Gastrocnemius medialis (tissue), 4 donors: Measurements from ENCODE around the gene FANCC. TPM values are rescaled to one million over a fixed set of nuclear protein-coding genes. Genes with fewer than 3 reads are reported as not detected.
"Not testable (repeated sequence)": the region's sequence is repeated elsewhere in the genome, so short reads cannot be mapped to it uniquely, and the experiment has no call there.

Experiments used
- ATAC-seq, 2 donors: fragments of 150-250 bp; one replicate each; pipeline ENCODE4 v1.9.1; 2016
- DNase-seq, 2 donors: peaks; one replicate each; pipeline ENCODE4 v3.0.0-alpha.2; 2019
- H3K27ac ChIP-seq, 4 donors: fragments of 200-600 bp; sonication (generic); 1 replicate in 1 of 4; 2 replicates in 3 of 4; pipeline ENCODE4 v1.5.1; 2016 to 2018; ENCODE audit warnings: mild to moderate bottlenecking in 2 of 4, moderate library complexity in 1 of 4
- H3K27me3 ChIP-seq, 3 donors: fragments of 200-600 bp; sonication (generic) in 2 of 3; 1 replicate in 1 of 3; 2 replicates in 2 of 3; pipeline versions ENCODE4 v1.5.1 to v1.6.0; 2016 to 2019; ENCODE audit warnings: mild to moderate bottlenecking in 1 of 3, moderate library complexity in 1 of 3
- H3K36me3 ChIP-seq, 2 donors: fragments of 200-600 bp; sonication (generic) in 1 of 2; one replicate each; pipeline ENCODE4 v1.5.1; 2017 to 2018
- H3K4me1 ChIP-seq, 2 donors: fragments of 200-600 bp; sonication (generic) in 1 of 2; one replicate each; pipeline ENCODE4 v1.5.1; 2016 to 2017; ENCODE audit warnings: mild to moderate bottlenecking in 2 of 2
- H3K4me3 ChIP-seq, 4 donors: fragments of 200-600 bp; sonication (generic) in 3 of 4; 1 replicate in 1 of 4; 2 replicates in 3 of 4; pipeline ENCODE4 v1.5.1; 2016 to 2019; ENCODE audit warnings: mild to moderate bottlenecking in 2 of 4
- H3K9me3 ChIP-seq, 3 donors: fragments of 200-600 bp; sonication (generic) in 2 of 3; 1 replicate in 1 of 3; 2 replicates in 2 of 3; pipeline ENCODE4 v1.5.1; 2016 to 2019
- CTCF ChIP-seq, 5 experiments: fragments of 450-650 bp in 3 of 5; fragments of 200-600 bp in 2 of 5; sonication (generic) in 2 of 5; IDR thresholded peaks in 4 of 5; conservative IDR thresholded peaks in 1 of 5; 1 replicate in 4 of 5; 2 replicates in 1 of 5; pipeline ENCODE4 v1.5.1; 2016 to 2019; ENCODE audit warnings: antibody characterized with exemption in 5 of 5, mild to moderate bottlenecking in 3 of 5, moderate library complexity in 3 of 5
- POLR2A ChIP-seq, 2 donors: fragments of 450-650 bp; IDR thresholded peaks; one replicate each; pipeline ENCODE4 v1.6.1; 2017; ENCODE audit warnings: antibody characterized with exemption in 2 of 2, mild to moderate bottlenecking in 2 of 2, moderate library complexity in 2 of 2
- in situ Hi-C, 4 donors: fragments of 200-750 bp; cut with MboI; loops; one replicate each; pipeline versions ENCODE4 v1.15.0 to v1.8.0; 2017; ENCODE audit warnings: low sequenced_read_pairs in 4 of 4
- intact Hi-C: fragments of 100-400 bp; cut with DNase I; formaldehyde crosslinking; loops from one replicate; pipeline ENCODE4 v1.15.1; 2023; ENCODE audit warnings: low total_unique reads
- total RNA-seq, 4 donors: library from RNA; depleted of rRNA; stranded (reverse); fragments of >200 nt; gene quantifications; one replicate each; pipeline versions ENCODE4 v1.1.0 to v1.2.3, GENCODE V29; 2016

The FANCC gene
- total RNA-seq, 4 donors from 2014 or later: 1.2 to 4.8 (median 2.5) TPM

- no peak for DNase-seq
- H3K4me3 ChIP-seq: no peak overlapping the region
- H3K36me3 ChIP-seq: no peaks in the 10 kb centered on the region
- H3K4me1 ChIP-seq: no peaks in the 10 kb centered on the region
- no peak for ATAC-seq
- H3K27ac ChIP-seq: no peak overlapping the region
- TF ChIP-seq CTCF (IDR thresholded peaks at IDR 0.05 in 4 of 5, conservative IDR thresholded peaks at IDR 0.05 in 1 of 5) (no peak), POLR2A (IDR thresholded peaks at IDR 0.05) (no peak)
- H3K9me3 ChIP-seq: no peaks in the 10 kb centered on the region
- no peaks in the 10 kb centered on the region for H3K27me3 ChIP-seq
- in situ Hi-C loops (no loop called here), intact Hi-C loops (no loop called here)
Measured at GRCh38 chr9:95225076-95225725, 92.3 kb downstream of the FANCC start.

GRCh38 chr9:95224376-95225019 lies 93.0 kb downstream of the FANCC start:
- no peak for DNase-seq
- TF ChIP-seq POLR2A (IDR thresholded peaks at IDR 0.05) (no peak), CTCF (IDR thresholded peaks at IDR 0.05 in 4 of 5, conservative IDR thresholded peaks at IDR 0.05 in 1 of 5) (no peak)
- Histone ChIP-seq H3K27ac (no peak overlapping the region), H3K9me3 (no peaks in the 10 kb centered on the region), H3K36me3 (no peaks in the 10 kb centered on the region), H3K4me1 (no peaks in the 10 kb centered on the region), H3K27me3 (no peaks in the 10 kb centered on the region), H3K4me3 (no peak overlapping the region)
- in situ Hi-C loops (no loop called here), intact Hi-C loops (no loop called here)
- ATAC-seq: no peak

GRCh38 chr9:95220352-95220751 lies 97.2 kb downstream of the FANCC start:
- intact Hi-C loops, H3K36me3 ChIP-seq, DNase-seq, H3K27ac ChIP-seq, H3K27me3 ChIP-seq, H3K4me1 ChIP-seq, H3K4me3 ChIP-seq, in situ Hi-C loops, H3K9me3 ChIP-seq, ATAC-seq: not testable (repeated sequence)

GRCh38 chr9:95218773-95219172 lies 98.7 kb downstream of the FANCC start:
- in situ Hi-C loops: no loop called here

More at GRCh38 chr9:95218773-95219172, 98.7 kb downstream of the FANCC start:
- Histone ChIP-seq H3K4me1 (no peaks in the 10 kb centered on the region), H3K9me3 (no peaks in the 10 kb centered on the region), H3K36me3 (no peaks in the 10 kb centered on the region), H3K27ac (no peak overlapping the region), H3K4me3 (no peak overlapping the region), H3K27me3 (no peaks in the 10 kb centered on the region)
- ATAC-seq (no peak), DNase-seq (no peak)
- intact Hi-C loops: no loop called here
- TF ChIP-seq CTCF (IDR thresholded peaks at IDR 0.05 in 4 of 5, conservative IDR thresholded peaks at IDR 0.05 in 1 of 5): no peak
- TF ChIP-seq POLR2A (IDR thresholded peaks at IDR 0.05): no peak
